Activated B cell treated with CpG ODN at 0.5 μM for 24 hours (primary cell): ENCODE results near the gene RNF220. TPM values are rescaled to one million over a fixed set of nuclear protein-coding genes. Genes with fewer than 3 reads are reported as not detected.

Experiments used
- ATAC-seq: fragments of 200-7000 bp; cut with Tn5 transposase; one replicate; pipeline ENCODE4 v1.10.0; 2021; ENCODE audit warnings: low read depth, mild to moderate bottlenecking, moderate library complexity
- CTCF ChIA-PET: fragments of 350-600 bp; sonication (Branson Sonifier 250); formaldehyde crosslinking; loops from one replicate; lab custom pipeline; 2021; ENCODE audit warnings: antibody characterized with exemption; lab: Charles Lee
- POLR2A ChIA-PET: fragments of 350-600 bp; sonication (Branson Sonifier 250); formaldehyde crosslinking; loops from one replicate; lab custom pipeline; 2021; ENCODE audit warnings: antibody characterized with exemption; lab: Charles Lee
- DNase-seq: peaks from one replicate; pipeline ENCODE4 v3.0.0; 2022
- H3K27ac Mint-ChIP-seq: one replicate; pipeline ENCODE4 v1.8.0; 2020; ENCODE audit warnings: mixed read lengths
- H3K27me3 Mint-ChIP-seq: one replicate; pipeline ENCODE4 v1.8.0; 2021; ENCODE audit warnings: mixed read lengths
- H3K36me3 Mint-ChIP-seq: one replicate; pipeline ENCODE4 v1.8.0; 2021; ENCODE audit warnings: low read depth, mixed read lengths
- H3K4me1 Mint-ChIP-seq: one replicate; pipeline ENCODE4 v1.8.0; 2021; ENCODE audit warnings: mixed read lengths
- H3K4me3 Mint-ChIP-seq: one replicate; pipeline ENCODE4 v1.8.0; 2020; ENCODE audit warnings: mild to moderate bottlenecking, mixed read lengths
- H3K9me3 Mint-ChIP-seq: one replicate; pipeline ENCODE4 v1.8.0; 2020; ENCODE audit warnings: mixed read lengths
- intact Hi-C: fragments of 100-400 bp; cut with micrococcal nuclease; formaldehyde crosslinking; loops from one replicate; pipeline ENCODE4 v1.15.1; 2024
- total RNA-seq: library from RNA; stranded (reverse); gene quantifications from 2 replicates; pipeline ENCODE4 v1.2.3, GENCODE V29; 2022
- TF ChIP-seq, protein P1 (sequence below): fragments of 200-600 bp; IDR thresholded peaks from one replicate; pipeline ENCODE4 v1.8.0; 2022; ENCODE audit warnings: antibody characterized with exemption, mild to moderate bottlenecking

RNF220 gene
- total RNA-seq, 1 donor from 2014 or later: 103 TPM

DNA sequence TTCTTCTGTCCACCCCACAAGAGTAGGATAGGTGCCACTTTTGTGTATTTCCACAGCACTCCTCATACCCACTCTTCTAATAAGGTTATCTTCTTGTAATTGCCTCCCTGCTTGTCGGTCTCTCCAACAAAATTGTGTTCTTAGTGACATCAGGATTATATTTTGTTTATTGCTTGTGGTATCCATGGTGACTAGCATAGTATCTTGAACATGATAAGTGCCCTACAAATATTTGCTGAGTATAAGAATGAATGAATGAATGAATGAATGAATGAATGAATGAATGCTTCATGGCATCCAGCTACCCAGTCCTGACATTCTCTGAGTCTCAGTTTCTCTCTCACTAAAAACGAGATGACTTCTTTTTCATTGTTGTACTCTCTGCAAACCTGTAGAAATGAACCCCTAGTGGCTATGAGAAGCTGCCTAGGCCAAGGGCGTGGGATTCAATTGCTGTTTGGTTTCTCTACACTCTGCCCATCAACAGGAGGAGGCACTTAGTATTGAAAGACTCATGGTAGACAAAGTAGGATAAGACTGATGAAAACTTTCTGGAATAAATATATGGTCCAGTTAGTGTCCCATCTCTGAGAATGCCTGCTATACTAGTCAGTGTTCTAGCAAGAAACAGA is 148.2 kb downstream of the RNF220 start:
- H3K4me3 Mint-ChIP-seq: no peak overlapping the region
- DNase-seq (no peak), ATAC-seq (no peak)
- H3K4me1 Mint-ChIP-seq: no peaks in the 10 kb centered on the region
- H3K36me3 Mint-ChIP-seq: no peaks in the 10 kb centered on the region
- ChIA-PET POLR2A (no interaction called here), CTCF (no interaction called here)
- no peaks in the 10 kb centered on the region for H3K9me3 Mint-ChIP-seq
- H3K27me3 Mint-ChIP-seq: peaks cover 8% of the 10 kb centered on the region
- H3K27ac Mint-ChIP-seq: no peak overlapping the region
- intact Hi-C loops: no loop called here
- TF ChIP-seq, protein P1, sequence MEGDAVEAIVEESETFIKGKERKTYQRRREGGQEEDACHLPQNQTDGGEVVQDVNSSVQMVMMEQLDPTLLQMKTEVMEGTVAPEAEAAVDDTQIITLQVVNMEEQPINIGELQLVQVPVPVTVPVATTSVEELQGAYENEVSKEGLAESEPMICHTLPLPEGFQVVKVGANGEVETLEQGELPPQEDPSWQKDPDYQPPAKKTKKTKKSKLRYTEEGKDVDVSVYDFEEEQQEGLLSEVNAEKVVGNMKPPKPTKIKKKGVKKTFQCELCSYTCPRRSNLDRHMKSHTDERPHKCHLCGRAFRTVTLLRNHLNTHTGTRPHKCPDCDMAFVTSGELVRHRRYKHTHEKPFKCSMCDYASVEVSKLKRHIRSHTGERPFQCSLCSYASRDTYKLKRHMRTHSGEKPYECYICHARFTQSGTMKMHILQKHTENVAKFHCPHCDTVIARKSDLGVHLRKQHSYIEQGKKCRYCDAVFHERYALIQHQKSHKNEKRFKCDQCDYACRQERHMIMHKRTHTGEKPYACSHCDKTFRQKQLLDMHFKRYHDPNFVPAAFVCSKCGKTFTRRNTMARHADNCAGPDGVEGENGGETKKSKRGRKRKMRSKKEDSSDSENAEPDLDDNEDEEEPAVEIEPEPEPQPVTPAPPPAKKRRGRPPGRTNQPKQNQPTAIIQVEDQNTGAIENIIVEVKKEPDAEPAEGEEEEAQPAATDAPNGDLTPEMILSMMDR: no peak

DNA sequence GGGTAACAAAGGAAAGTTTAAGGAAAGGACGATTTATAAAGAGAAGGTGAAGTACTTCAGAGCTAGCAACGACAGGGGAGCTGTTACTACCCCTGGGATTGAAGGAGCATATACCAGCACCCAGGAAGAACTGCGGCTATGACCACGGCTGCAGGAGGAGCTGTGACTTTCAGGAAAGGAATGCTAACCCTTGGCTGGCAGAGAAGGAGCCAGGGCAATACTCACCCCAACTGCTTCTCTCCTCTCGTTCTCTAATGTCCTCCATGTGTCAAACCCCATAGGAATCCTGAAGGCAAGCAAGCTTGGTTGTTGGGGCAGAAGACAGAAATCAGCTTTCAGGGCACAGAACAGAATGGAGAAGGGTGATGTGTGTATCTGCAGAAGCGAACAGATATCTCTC is 148.7 kb downstream of the RNF220 start:
- TF ChIP-seq, protein P1: no peak
- ChIA-PET POLR2A (no interaction called here), CTCF (no interaction called here)
- no peak overlapping the region for H3K4me3 Mint-ChIP-seq
- H3K27ac Mint-ChIP-seq: no peak overlapping the region
- no peaks in the 10 kb centered on the region for H3K9me3 Mint-ChIP-seq
- H3K27me3 Mint-ChIP-seq: peaks cover 13% of the 10 kb centered on the region
- intact Hi-C loops: no loop called here
- no peaks in the 10 kb centered on the region for H3K36me3 Mint-ChIP-seq
- DNase-seq (no peak), ATAC-seq (no peak)
- H3K4me1 Mint-ChIP-seq: no peaks in the 10 kb centered on the region

DNA sequence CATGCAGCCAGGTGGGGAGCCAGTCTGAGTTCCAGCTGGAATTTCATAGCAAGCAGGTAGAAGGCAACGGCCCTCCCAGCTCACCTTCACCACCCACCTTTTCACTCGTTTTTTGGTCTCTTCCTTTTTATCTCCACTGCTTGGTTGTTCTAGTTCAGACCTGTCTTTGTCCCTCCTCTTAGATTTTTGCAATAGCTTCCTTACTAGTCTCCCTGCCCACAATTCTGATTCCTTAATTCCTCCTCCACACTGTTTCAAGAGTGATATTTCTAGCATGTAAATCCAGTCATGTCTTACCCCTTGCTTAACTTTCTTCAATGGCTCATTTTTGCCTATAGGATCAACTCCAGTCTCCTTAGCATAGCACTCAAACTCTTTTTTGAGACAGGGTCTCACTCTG is 149.7 kb downstream of the RNF220 start:
- POLR2A ChIA-PET: interaction anchor here (0.9 kb wide), 1 partner anchor 1065 kb away, joined by 5 read pairs; no protein-coding TSS in a partner anchor
- TF ChIP-seq, protein P1: no peak
- H3K4me1 Mint-ChIP-seq: no peaks in the 10 kb centered on the region
- no peak overlapping the region for H3K27ac Mint-ChIP-seq
- intact Hi-C loops: no loop called here
- no peak overlapping the region for H3K4me3 Mint-ChIP-seq
- no peaks in the 10 kb centered on the region for H3K9me3 Mint-ChIP-seq
- no peak for ATAC-seq
- no peak for DNase-seq
- CTCF ChIA-PET: no interaction called here
- H3K27me3 Mint-ChIP-seq: peaks cover 20% of the 10 kb centered on the region
- H3K36me3 Mint-ChIP-seq: no peaks in the 10 kb centered on the region

DNA sequence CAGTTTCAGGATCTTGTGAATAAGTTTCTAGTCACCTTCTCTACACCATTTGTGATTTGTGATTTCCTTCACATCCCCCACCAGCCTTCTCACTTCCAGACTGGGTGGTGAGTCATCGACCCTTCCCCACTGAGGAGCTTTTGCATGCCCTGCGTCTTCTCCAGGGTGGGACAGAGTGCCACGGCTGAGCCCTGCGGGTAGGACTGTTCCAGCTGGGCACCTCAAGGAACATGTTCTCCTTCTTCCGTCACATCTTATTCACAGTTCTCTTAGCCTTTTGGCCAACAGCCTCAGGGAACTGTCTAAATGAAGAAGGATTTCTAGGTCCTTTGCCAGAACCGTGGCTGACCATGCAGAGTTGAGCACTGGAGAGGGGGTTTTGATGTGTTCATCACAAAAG is 152.7 kb downstream of the RNF220 start:
- POLR2A ChIA-PET: no interaction called here
- intact Hi-C loops: no loop called here
- CTCF ChIA-PET: no interaction called here
- ATAC-seq: no peak
- peaks cover 21% of the 10 kb centered on the region for H3K27me3 Mint-ChIP-seq
- H3K36me3 Mint-ChIP-seq: no peaks in the 10 kb centered on the region
- no peaks in the 10 kb centered on the region for H3K9me3 Mint-ChIP-seq
- no peak overlapping the region for H3K4me3 Mint-ChIP-seq
- TF ChIP-seq, protein P1: no peak
- no peak overlapping the region for H3K27ac Mint-ChIP-seq
- no peak for DNase-seq
- no peaks in the 10 kb centered on the region for H3K4me1 Mint-ChIP-seq

DNA sequence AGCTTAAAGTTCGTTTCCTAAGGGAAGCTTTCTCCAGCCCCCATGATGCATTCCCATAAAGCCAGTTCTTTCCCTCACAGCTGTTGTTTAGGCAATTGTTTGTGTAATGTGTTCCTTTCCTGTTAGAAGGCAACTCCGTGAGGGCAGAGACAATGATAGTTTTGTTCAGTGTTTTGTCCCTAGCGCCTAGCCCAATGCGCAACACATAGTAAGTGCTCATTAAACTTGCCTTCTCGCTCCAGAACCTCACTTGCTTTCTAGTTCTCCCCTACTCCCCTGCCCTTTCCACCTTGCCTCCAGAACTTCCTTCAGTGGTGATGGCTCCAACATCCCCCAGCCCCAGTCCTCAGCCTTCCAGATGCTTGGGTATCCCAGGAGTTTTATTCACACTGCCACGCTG is 153.8 kb downstream of the RNF220 start:
- ChIA-PET POLR2A (no interaction called here), CTCF (interaction anchor here (1.6 kb wide), 1 partner anchor 36 kb away, joined by 5 read pairs; no protein-coding TSS in a partner anchor)
- Mint-ChIP-seq H3K4me3 (no peak overlapping the region), H3K9me3 (no peaks in the 10 kb centered on the region), H3K36me3 (no peaks in the 10 kb centered on the region), H3K27me3 (peaks cover 24% of the 10 kb centered on the region), H3K4me1 (no peaks in the 10 kb centered on the region), H3K27ac (no peak overlapping the region)
- no peak for DNase-seq
- intact Hi-C loops: no loop called here
- no peak for ATAC-seq
- TF ChIP-seq, protein P1: no peak
